HG03354 (cell line): Measurements from ENCODE around the gene ARID3A.
"Not testable (repeated sequence)": the region's sequence is repeated elsewhere in the genome, so short reads cannot be mapped to it uniquely, and the experiment has no call there.

ENCODE experiments used
- ATAC-seq: cut with Tn5 transposase; IDR thresholded peaks from one replicate; pipeline ENCODE4 v1.9.1; 2021; ENCODE audit warnings: mild to moderate bottlenecking; ENCODE audit not compliant: unreplicated experiment, poor library complexity, severe bottlenecking

The ARID3A gene

GRCh38 chr19:925526-926322 lies at the start of gene ARID3A:
Gene ARID3A (plus strand): TSS chr19:926035. CDS start chr19:929529, 3,494 bp downstream.
- peak; percentile 64 for ATAC-seq

GRCh38 chr19:876089-876488 lies 49.7 kb upstream of the ARID3A start:
- ATAC-seq, result no peak

- no peak for ATAC-seq
Observed at GRCh38 chr19:876780-877314, 49.0 kb upstream of the ARID3A start.

- not testable (repeated sequence) for ATAC-seq
Observed at GRCh38 chr19:877992-878660, 47.7 kb upstream of the ARID3A start.

- ATAC-seq, result not testable (repeated sequence)
Observed at GRCh38 chr19:878751-879561, 46.9 kb upstream of the ARID3A start.

GRCh38 chr19:879711-880438 lies 46.0 kb upstream of the ARID3A start:
- no peak for ATAC-seq

GRCh38 chr19:881385-882071 lies 44.3 kb upstream of the ARID3A start:
- no peak for ATAC-seq

- no peak for ATAC-seq
Observed at GRCh38 chr19:882871-883497, 42.9 kb upstream of the ARID3A start.

- ATAC-seq, result no peak
Observed at GRCh38 chr19:883661-884211, 42.1 kb upstream of the ARID3A start.

- ATAC-seq, result no peak
Observed at GRCh38 chr19:884420-885211, 41.2 kb upstream of the ARID3A start.

GRCh38 chr19:885536-886224 lies 40.2 kb upstream of the ARID3A start:
- no peak for ATAC-seq

GRCh38 chr19:887072-887471 lies 38.8 kb upstream of the ARID3A start:
- no peak for ATAC-seq

GRCh38 chr19:887599-887998 lies 38.2 kb upstream of the ARID3A start:
- no peak for ATAC-seq

- ATAC-seq, result no peak
Observed at GRCh38 chr19:888581-889385, 37.1 kb upstream of the ARID3A start.

GRCh38 chr19:889662-890295 lies 36.1 kb upstream of the ARID3A start:
- ATAC-seq, result no peak

GRCh38 chr19:890831-891230 lies 35.0 kb upstream of the ARID3A start:
- no peak for ATAC-seq
